GM19035 (cell line): ENCODE measurements around the gene ZNF512.
"Not testable (repeated sequence)": the region's sequence is repeated elsewhere in the genome, so short reads cannot be mapped to it uniquely, and the experiment has no call there.

Source experiments
- ATAC-seq: cut with Tn5 transposase; IDR thresholded peaks from one replicate; pipeline ENCODE4 v1.9.1; 2021; ENCODE audit not compliant: unreplicated experiment

Gene ZNF512

GRCh38 chr2:27582129-27582694 is 630 bp upstream of the ZNF512 start:
- ATAC-seq = no peak

GRCh38 chr2:27583390-27583915 is 611 bp downstream of the ZNF512 start:
- no peak for ATAC-seq

- no peak for ATAC-seq
These were observed 1.8 kb downstream of the ZNF512 start for GRCh38 chr2:27584597-27584996.

- no peak for ATAC-seq
These were observed 4.2 kb downstream of the ZNF512 start for GRCh38 chr2:27587025-27587424.

GRCh38 chr2:27588308-27588707 is 5.5 kb downstream of the ZNF512 start:
- no peak for ATAC-seq

GRCh38 chr2:27591745-27592144 is 8.9 kb downstream of the ZNF512 start:
- no peak for ATAC-seq

- no peak for ATAC-seq
These were observed 10.4 kb downstream of the ZNF512 start for GRCh38 chr2:27593240-27593639.

- ATAC-seq = not testable (repeated sequence)
These were observed 11.3 kb downstream of the ZNF512 start for GRCh38 chr2:27594020-27594703.

- ATAC-seq = not testable (repeated sequence)
These were observed 12.6 kb downstream of the ZNF512 start for GRCh38 chr2:27595412-27595811.

- no peak for ATAC-seq
These were observed 13.8 kb downstream of the ZNF512 start for GRCh38 chr2:27596627-27597026.

- ATAC-seq = no peak
These were observed 23.8 kb downstream of the ZNF512 start for GRCh38 chr2:27606611-27607010.

GRCh38 chr2:27613985-27614384 is 31.1 kb downstream of the ZNF512 start:
- no peak for ATAC-seq

- ATAC-seq = no peak
These were observed 32.5 kb downstream of the ZNF512 start for GRCh38 chr2:27615316-27615715.

- ATAC-seq = no peak
These were observed 38.7 kb downstream of the ZNF512 start for GRCh38 chr2:27621524-27621923.

- ATAC-seq = no peak
These were observed 40.1 kb downstream of the ZNF512 start for GRCh38 chr2:27622921-27623384.

GRCh38 chr2:27624943-27625342 is 42.1 kb downstream of the ZNF512 start:
- ATAC-seq = no peak

- ATAC-seq = not testable (repeated sequence)
These were observed 43.5 kb downstream of the ZNF512 start for GRCh38 chr2:27626323-27626722.

- ATAC-seq = not testable (repeated sequence)
These were observed 44.1 kb downstream of the ZNF512 start for GRCh38 chr2:27626921-27627320.

GRCh38 chr2:27627963-27628766 is 45.3 kb downstream of the ZNF512 start:
- peak; percentile 18 for ATAC-seq

GRCh38 chr2:27628767-27629709 is 46.2 kb downstream of the ZNF512 start, which contains the start of the genes CCDC121 and GPN1:
Gene CCDC121 (minus strand): TSS chr2:27629012. CDS start chr2:27627799, 1,213 bp downstream.
Gene GPN1 (plus strand): TSS chr2:27629050. CDS start chr2:27629059, 9 bp downstream.
- ATAC-seq = peak; percentile 99
